Liver (tissue), 3 donors: ENCODE measurements around the gene LSM10.

Source experiments
- CTCF ChIP-seq: fragments of 150-350 bp; IDR thresholded peaks from 2 replicates; pipeline ENCODE4 v1.5.1; 2017; ENCODE audit warnings: improper control_type of control experiment, low read depth, low read length; ENCODE audit not compliant: missing input control
- REST ChIP-seq: IDR thresholded peaks from 2 replicates; pipeline ENCODE4 v1.6.1; 2016; ENCODE audit warnings: antibody characterized with exemption, mild to moderate bottlenecking
- TAF1 ChIP-seq: conservative IDR thresholded peaks from 2 replicates; pipeline ENCODE4 v1.6.1; 2016; ENCODE audit warnings: antibody characterized with exemption, mild to moderate bottlenecking
- donor health status: healthy.
- donor health status: healthy.

DNA sequence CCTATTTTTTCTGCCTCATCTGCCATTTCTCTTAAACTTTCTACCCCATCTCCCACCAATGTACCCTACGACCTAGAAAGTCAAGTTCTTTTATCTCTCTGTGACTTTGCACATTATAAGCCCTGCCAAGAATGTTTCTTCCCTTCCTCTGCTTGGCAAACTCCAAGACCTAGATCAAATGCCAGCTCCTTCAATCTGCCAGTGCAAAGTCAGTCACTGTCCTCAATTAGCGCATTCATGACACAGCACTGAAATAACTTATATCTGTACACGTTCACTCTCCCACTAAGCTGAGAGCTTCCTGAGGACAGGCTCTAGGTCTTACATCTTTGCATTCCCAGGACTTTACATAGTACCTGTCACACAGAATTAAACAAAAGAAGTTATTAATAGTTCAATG is 21.4 kb upstream of the LSM10 start:
- TF ChIP-seq TAF1: no peak
- no peak for TF ChIP-seq CTCF
- TF ChIP-seq REST: no peak
